Tibial nerve (tissue), 4 donors: ENCODE data around the gene NTM. TPM values are rescaled to one million over a fixed set of nuclear protein-coding genes. Genes with fewer than 3 reads are reported as not detected.

Experiments used
- DNase-seq, 2 donors: peaks; one replicate each; pipeline ENCODE4 v3.0.0-alpha.2; 2019; ENCODE audit warnings: low spot score in 2 of 2
- H3K27ac ChIP-seq, 4 donors: fragments of 200-600 bp; sonication (generic) in 3 of 4; one replicate each; pipeline ENCODE4 v1.5.1; 2017 to 2019; ENCODE audit warnings: mild to moderate bottlenecking in 1 of 4
- H3K27me3 ChIP-seq, 2 donors: fragments of 200-600 bp; sonication (generic) in 1 of 2; one replicate each; pipeline versions ENCODE4 v1.5.1 to v1.6.0; 2017 to 2019
- H3K36me3 ChIP-seq, 3 donors: fragments of 200-600 bp; sonication (generic); one replicate each; pipeline ENCODE4 v1.5.1; 2018 to 2019
- H3K4me1 ChIP-seq, 4 donors: fragments of 200-600 bp; sonication (generic) in 3 of 4; one replicate each; pipeline ENCODE4 v1.5.1; 2017 to 2019
- H3K4me3 ChIP-seq, 4 donors: fragments of 200-600 bp; sonication (generic) in 3 of 4; one replicate each; pipeline ENCODE4 v1.5.1; 2017 to 2019; ENCODE audit warnings: mild to moderate bottlenecking in 1 of 4, moderate library complexity in 1 of 4
- H3K9me3 ChIP-seq, 4 donors: fragments of 200-600 bp; sonication (generic) in 3 of 4; one replicate each; pipeline ENCODE4 v1.5.1; 2017 to 2019
- CTCF ChIP-seq, 5 experiments: fragments of 200-600 bp in 3 of 5; fragments of 450-650 bp in 2 of 5; sonication (generic) in 3 of 5; IDR thresholded peaks; one replicate each; pipeline ENCODE4 v1.5.1; 2016 to 2019; ENCODE audit warnings: antibody characterized with exemption in 5 of 5, mild to moderate bottlenecking in 3 of 5, moderate library complexity in 2 of 5
- EP300 ChIP-seq, 2 donors: sonication (generic); formaldehyde crosslinking; IDR thresholded peaks; one replicate each; pipeline ENCODE4 v1.6.1; 2017; ENCODE audit warnings: antibody characterized with exemption in 2 of 2, mild to moderate bottlenecking in 1 of 2
- POLR2A ChIP-seq, 2 donors: fragments of 450-650 bp; IDR thresholded peaks; one replicate each; pipeline ENCODE4 v1.6.1; 2017; ENCODE audit warnings: antibody characterized with exemption in 2 of 2, mild to moderate bottlenecking in 2 of 2, moderate library complexity in 2 of 2
- WGBS, 2 donors: methylation state at CpG; one replicate each; pipeline ENCODE4 v1.1.5; 2018; 5-methylcytosine and 5-hydroxymethylcytosine counted together
- total RNA-seq, 4 donors: library from RNA; depleted of rRNA; stranded (reverse); fragments of >200 nt; gene quantifications; one replicate each; pipeline ENCODE4 v1.1.0, GENCODE V29; 2016

Gene NTM
- total RNA-seq, 4 donors from 2014 or later, result 3.7 to 11.4 (median 10.8) TPM

- Histone ChIP-seq H3K4me1 (no peaks in the 10 kb centered on the region), H3K9me3 (no peaks in the 10 kb centered on the region), H3K36me3 (no peaks in the 10 kb centered on the region), H3K27me3 (no peaks in the 10 kb centered on the region), H3K4me3 (no peak overlapping the region), H3K27ac (no peak overlapping the region)
- DNase-seq, result no peak
- 65 to 72% methylated on average over 3 of the region's 3 CpGs for WGBS, 2 donors
- TF ChIP-seq CTCF (IDR thresholded peaks at IDR 0.05), result no peak
- no peak for TF ChIP-seq EP300 (IDR thresholded peaks at IDR 0.05)
- TF ChIP-seq POLR2A (IDR thresholded peaks at IDR 0.05), result no peak
Observed at GRCh38 chr11:131457163-131457562, 86.7 kb downstream of the NTM start.

- no peak for TF ChIP-seq EP300 (IDR thresholded peaks at IDR 0.05)
- no peak for TF ChIP-seq POLR2A (IDR thresholded peaks at IDR 0.05)
- Histone ChIP-seq H3K4me3 (no peak overlapping the region), H3K4me1 (no peaks in the 10 kb centered on the region), H3K27me3 (peaks cover 0 to under 1% of the 10 kb centered on the region in 2 donors), H3K27ac (no peak overlapping the region), H3K9me3 (no peaks in the 10 kb centered on the region), H3K36me3 (no peaks in the 10 kb centered on the region)
- 71 to 76% methylated on average over 3 of the region's 3 CpGs for WGBS, 2 donors
- no peak for DNase-seq
Observed at GRCh38 chr11:131458421-131458820, 88.0 kb downstream of the NTM start.

- H3K4me1 ChIP-seq, result no peaks in the 10 kb centered on the region
- TF ChIP-seq POLR2A (IDR thresholded peaks at IDR 0.05) (no peak), CTCF (IDR thresholded peaks at IDR 0.05) (no peak), EP300 (IDR thresholded peaks at IDR 0.05) (no peak)
- no peak overlapping the region for H3K4me3 ChIP-seq
- DNase-seq, result no peak
- WGBS, 2 donors, result 89 to 98% methylated on average over 2 of the region's 2 CpGs
- no peaks in the 10 kb centered on the region for H3K36me3 ChIP-seq
- H3K9me3 ChIP-seq, result no peaks in the 10 kb centered on the region
- peaks cover 0 to 11% of the 10 kb centered on the region in 2 donors for H3K27me3 ChIP-seq
- H3K27ac ChIP-seq, result no peak overlapping the region
Observed at GRCh38 chr11:131460931-131461330, 90.5 kb downstream of the NTM start.

- DNase-seq, result no peak
- Histone ChIP-seq H3K27me3 (peaks cover 0 to 11% of the 10 kb centered on the region in 2 donors), H3K4me3 (no peak overlapping the region), H3K27ac (no peak overlapping the region), H3K36me3 (no peaks in the 10 kb centered on the region), H3K4me1 (no peaks in the 10 kb centered on the region), H3K9me3 (no peaks in the 10 kb centered on the region)
- TF ChIP-seq POLR2A (IDR thresholded peaks at IDR 0.05) (no peak), CTCF (IDR thresholded peaks at IDR 0.05) (no peak), EP300 (IDR thresholded peaks at IDR 0.05) (no peak)
- WGBS, 2 donors, result 92 to 100% methylated on average over 1 of the region's 1 CpG
Observed at GRCh38 chr11:131462622-131463021, 92.2 kb downstream of the NTM start.

- 83 to 87% methylated on average over 6 of the region's 6 CpGs for WGBS, 2 donors
- H3K27me3 ChIP-seq, result peaks cover 0 to 11% of the 10 kb centered on the region in 2 donors
- no peaks in the 10 kb centered on the region for H3K36me3 ChIP-seq
- DNase-seq, result no peak
- TF ChIP-seq POLR2A (IDR thresholded peaks at IDR 0.05) (no peak), EP300 (IDR thresholded peaks at IDR 0.05) (no peak), CTCF (IDR thresholded peaks at IDR 0.05) (no peak)
- no peaks in the 10 kb centered on the region for H3K9me3 ChIP-seq
- no peak overlapping the region for H3K4me3 ChIP-seq
- H3K27ac ChIP-seq, result no peak overlapping the region
- H3K4me1 ChIP-seq, result no peaks in the 10 kb centered on the region
Observed at GRCh38 chr11:131463162-131463561, 92.7 kb downstream of the NTM start.
